H4 (cell line): ENCODE data around the gene LRGUK. TPM values are rescaled to one million over a fixed set of nuclear protein-coding genes. Genes with fewer than 3 reads are reported as not detected.
"Not testable (repeated sequence)": the region's sequence is repeated elsewhere in the genome, so short reads cannot be mapped to it uniquely, and the experiment has no call there.

Source experiments
- DNase-seq: peaks from one replicate; pipeline ENCODE4 v3.0.0-alpha.2; 2015; ENCODE audit warnings: low spot score
- total RNA-seq: library from RNA; depleted of rRNA; stranded (reverse); fragments of >200 nt; shearing (Covaris generic); gene quantifications from 2 replicates; pipeline ENCODE4 v1.2.3, GENCODE V29; 2014; rRNA removed

LRGUK gene
- 0.04 TPM in 1 of 2 replicates, not detected in the other for total RNA-seq

GRCh38 chr7:134126966-134127848 lies at the start of gene LRGUK:
TSS of gene LRGUK (plus strand) at chr7:134127340. CDS start at chr7:134127368, 28 bp downstream.
- peak; percentile 65 for DNase-seq

- not testable (repeated sequence) for DNase-seq
These were observed 49.6 kb upstream of the LRGUK start for GRCh38 chr7:134077560-134077959.

- DNase-seq = no peak
These were observed 48.1 kb upstream of the LRGUK start for GRCh38 chr7:134078991-134079390.

- DNase-seq = no peak
These were observed 45.4 kb upstream of the LRGUK start for GRCh38 chr7:134081695-134082094.

GRCh38 chr7:134083766-134084487 lies 43.2 kb upstream of the LRGUK start:
- peak; percentile 3 for DNase-seq

- peak; percentile 1 for DNase-seq
These were observed 42.5 kb upstream of the LRGUK start for GRCh38 chr7:134084488-134085144.

GRCh38 chr7:134085311-134085710 lies 41.8 kb upstream of the LRGUK start:
- DNase-seq = no peak

- DNase-seq = peak; percentile 0
These were observed 40.0 kb upstream of the LRGUK start for GRCh38 chr7:134086998-134087735.

GRCh38 chr7:134088199-134088598 lies 38.9 kb upstream of the LRGUK start:
- no peak for DNase-seq

- DNase-seq = peak; percentile 4
These were observed 37.7 kb upstream of the LRGUK start for GRCh38 chr7:134089446-134089845.

- peak; percentile 1 for DNase-seq
These were observed 29.1 kb upstream of the LRGUK start for GRCh38 chr7:134098072-134098471.

GRCh38 chr7:134101716-134102115 lies 25.4 kb upstream of the LRGUK start:
- no peak for DNase-seq

GRCh38 chr7:134104166-134104565 lies 23.0 kb upstream of the LRGUK start:
- DNase-seq = no peak

- no peak for DNase-seq
These were observed 21.3 kb upstream of the LRGUK start for GRCh38 chr7:134105841-134106240.

GRCh38 chr7:134108802-134109201 lies 18.3 kb upstream of the LRGUK start:
- no peak for DNase-seq

- DNase-seq = no peak
These were observed 13.5 kb upstream of the LRGUK start for GRCh38 chr7:134113655-134114054.

GRCh38 chr7:134114992-134115391 lies 12.1 kb upstream of the LRGUK start:
- no peak for DNase-seq

GRCh38 chr7:134120405-134120804 lies 6.7 kb upstream of the LRGUK start:
- DNase-seq = no peak

GRCh38 chr7:134121632-134122139 lies 5.5 kb upstream of the LRGUK start:
- peak; percentile 1 for DNase-seq

GRCh38 chr7:134122980-134123379 lies 4.2 kb upstream of the LRGUK start:
- no peak for DNase-seq

GRCh38 chr7:134126146-134126545 lies 994 bp upstream of the LRGUK start:
- peak; percentile 0 for DNase-seq
